Esophagus muscularis mucosa (tissue), 3 donors: Measurements from ENCODE around the gene MARCHF9.

Source experiments
- POLR2A ChIP-seq: fragments of 450-650 bp; IDR thresholded peaks from one replicate; pipeline ENCODE4 v1.6.1; 2017; ENCODE audit warnings: antibody characterized with exemption, moderate library complexity, mild to moderate bottlenecking, low read depth
- TF ChIP-seq, protein P1 (sequence below), 3 experiments: fragments of 200-600 bp in 2 of 3; fragments of 450-650 bp in 1 of 3; sonication (generic) in 2 of 3; IDR thresholded peaks; one replicate each; pipeline ENCODE4 v1.5.1; 2017 to 2019; ENCODE audit warnings: antibody characterized with exemption in 3 of 3, mild to moderate bottlenecking in 2 of 3, moderate library complexity in 1 of 3

- TF ChIP-seq, protein P1, sequence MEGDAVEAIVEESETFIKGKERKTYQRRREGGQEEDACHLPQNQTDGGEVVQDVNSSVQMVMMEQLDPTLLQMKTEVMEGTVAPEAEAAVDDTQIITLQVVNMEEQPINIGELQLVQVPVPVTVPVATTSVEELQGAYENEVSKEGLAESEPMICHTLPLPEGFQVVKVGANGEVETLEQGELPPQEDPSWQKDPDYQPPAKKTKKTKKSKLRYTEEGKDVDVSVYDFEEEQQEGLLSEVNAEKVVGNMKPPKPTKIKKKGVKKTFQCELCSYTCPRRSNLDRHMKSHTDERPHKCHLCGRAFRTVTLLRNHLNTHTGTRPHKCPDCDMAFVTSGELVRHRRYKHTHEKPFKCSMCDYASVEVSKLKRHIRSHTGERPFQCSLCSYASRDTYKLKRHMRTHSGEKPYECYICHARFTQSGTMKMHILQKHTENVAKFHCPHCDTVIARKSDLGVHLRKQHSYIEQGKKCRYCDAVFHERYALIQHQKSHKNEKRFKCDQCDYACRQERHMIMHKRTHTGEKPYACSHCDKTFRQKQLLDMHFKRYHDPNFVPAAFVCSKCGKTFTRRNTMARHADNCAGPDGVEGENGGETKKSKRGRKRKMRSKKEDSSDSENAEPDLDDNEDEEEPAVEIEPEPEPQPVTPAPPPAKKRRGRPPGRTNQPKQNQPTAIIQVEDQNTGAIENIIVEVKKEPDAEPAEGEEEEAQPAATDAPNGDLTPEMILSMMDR (IDR thresholded peaks at IDR 0.05): peak; percentile 98 to 99 (median 98)
- TF ChIP-seq POLR2A: peak; percentile 42
Observed at GRCh38 chr12:57782608-57783465, 27.9 kb downstream of the MARCHF9 start, which contains the start of gene TSFM.
